IMR-90 (cell line): ENCODE results near the gene INTU. TPM values are rescaled to one million over a fixed set of nuclear protein-coding genes. Genes with fewer than 3 reads are reported as not detected.

ENCODE experiments used
- ATAC-seq: fragments of 200-7000 bp; cut with Tn5 transposase; 2 replicates; pipeline ENCODE4 v1.9.1; 2020; ENCODE audit warnings: low read depth, mild to moderate bottlenecking, moderate library complexity
- BruUV-seq: library from RNA; stranded (reverse); fragments of 400-500 nt; replicated peaks from 2 replicates; lab custom pipeline; 2021; lab: Mats Ljungman, UMichigan
- CTCF ChIA-PET: fragments of 300-600 bp; formaldehyde crosslinking; extraction: SDS; loops from one replicate; lab custom pipeline; 2021; ENCODE audit warnings: antibody characterized with exemption; lab: Yijun Ruan, JAX
- POLR2A ChIA-PET: fragments of 300-600 bp; sonication (Branson Sonifier 250); formaldehyde crosslinking; loops from one replicate; lab custom pipeline; 2022; ENCODE audit warnings: antibody characterized with exemption; ENCODE audit not compliant: unreplicated experiment; lab: Charles Lee
- DNase-seq: peaks from one replicate; pipeline ENCODE4 v3.0.0; 2013
- H2AFZ ChIP-seq: replicated peaks from 2 replicates; pipeline ENCODE3; 2013; ENCODE audit warnings: low read length, mild to moderate bottlenecking; ENCODE audit not compliant: poor library complexity
- H2AK5ac ChIP-seq: 2 replicates; pipeline ENCODE4 v1.6.1; 2013; ENCODE audit warnings: low read depth, low read length, inconsistent platforms
- H2AK9ac ChIP-seq: replicated peaks from 2 replicates; pipeline ENCODE3; 2013; ENCODE audit warnings: mild to moderate bottlenecking, low read depth, low read length, moderate library complexity; ENCODE audit not compliant: poor library complexity
- H2BK120ac ChIP-seq: 2 replicates; pipeline ENCODE4 v1.6.1; 2013; ENCODE audit warnings: low read depth, low read length, inconsistent platforms
- H2BK15ac ChIP-seq: 3 replicates; pipeline ENCODE4 v1.6.1; 2013; ENCODE audit warnings: low read depth, low read length, inconsistent platforms
- H2BK20ac ChIP-seq: 2 replicates; pipeline ENCODE4 v1.6.1; 2013; ENCODE audit warnings: low read depth, mild to moderate bottlenecking, inconsistent platforms, low read length, moderate library complexity
- H2BK5ac ChIP-seq: 2 replicates; pipeline ENCODE4 v1.6.1; 2013; ENCODE audit warnings: mild to moderate bottlenecking, low read depth, low read length, inconsistent platforms; ENCODE audit not compliant: poor library complexity, severe bottlenecking
- H3K14ac ChIP-seq: replicated peaks from 2 replicates; pipeline ENCODE4 v1.6.1; 2013; ENCODE audit warnings: low read depth, low read length, inconsistent platforms
- H3K18ac ChIP-seq: 2 replicates; pipeline ENCODE4 v1.6.1; 2013; ENCODE audit warnings: low read depth, low read length, control low read depth
- H3K23ac ChIP-seq: 2 replicates; pipeline ENCODE4 v1.6.1; 2013; ENCODE audit warnings: low read depth, low read length, inconsistent platforms
- H3K27ac ChIP-seq: 2 replicates; pipeline ENCODE4 v1.5.1; 2013; ENCODE audit warnings: mild to moderate bottlenecking, control low read depth, low read length; ENCODE audit not compliant: insufficient read depth
- H3K27me3 ChIP-seq: 2 replicates; pipeline ENCODE4 v1.6.1; 2013; ENCODE audit warnings: low read length; ENCODE audit not compliant: control insufficient read depth, insufficient read depth
- H3K36me3 ChIP-seq: 2 replicates; pipeline ENCODE4 v1.6.1; 2013; ENCODE audit warnings: low read length, mixed read lengths; ENCODE audit not compliant: control insufficient read depth, insufficient read depth
- H3K4ac ChIP-seq: 2 replicates; pipeline ENCODE4 v1.6.1; 2013; ENCODE audit warnings: low read depth, low read length, inconsistent platforms
- H3K4me1 ChIP-seq: 2 replicates; pipeline ENCODE4 v1.6.1; 2013; ENCODE audit warnings: low read length, mixed read lengths; ENCODE audit not compliant: control insufficient read depth, insufficient read depth
- H3K4me2 ChIP-seq: 2 replicates; pipeline ENCODE4 v1.6.1; 2013; ENCODE audit warnings: low read depth, mild to moderate bottlenecking, control low read depth, low read length, moderate library complexity
- H3K4me3 ChIP-seq: 2 replicates; pipeline ENCODE4 v1.5.1; 2013; ENCODE audit warnings: low read depth, mild to moderate bottlenecking, control low read depth, low read length, moderate library complexity; ENCODE audit not compliant: insufficient read depth
- H3K56ac ChIP-seq: 2 replicates; pipeline ENCODE4 v1.6.1; 2013; ENCODE audit warnings: low read length, inconsistent platforms; ENCODE audit not compliant: insufficient read depth; ENCODE audit errors: extremely low read depth
- H3K79me1 ChIP-seq, 2 experiments: 2 replicates each; pipeline ENCODE4 v1.6.1; 2013; ENCODE audit warnings: low read length in 2 of 2, inconsistent platforms in 1 of 2, low read depth in 1 of 2
- H3K9ac ChIP-seq: 2 replicates; pipeline ENCODE4 v1.6.1; 2013; ENCODE audit warnings: low read depth, low read length, control low read depth
- H3K9me1 ChIP-seq: 2 replicates; pipeline ENCODE4 v1.6.1; 2013; ENCODE audit warnings: low read length, inconsistent platforms; ENCODE audit not compliant: insufficient read depth
- H3K9me3 ChIP-seq: 2 replicates; pipeline ENCODE4 v1.6.1; 2013; ENCODE audit warnings: low read length; ENCODE audit not compliant: control insufficient read depth, insufficient read depth
- H4K20me1 ChIP-seq: 2 replicates; pipeline ENCODE4 v1.6.1; 2013; ENCODE audit warnings: low read length, inconsistent platforms; ENCODE audit not compliant: insufficient read depth
- H4K5ac ChIP-seq: 2 replicates; pipeline ENCODE4 v1.6.1; 2013; ENCODE audit warnings: mild to moderate bottlenecking, low read depth, low read length, control low read depth
- H4K8ac ChIP-seq, 2 experiments: 2 replicates each; pipeline ENCODE4 v1.6.1; 2013; ENCODE audit warnings: low read depth in 2 of 2, low read length in 2 of 2, control low read depth in 1 of 2, inconsistent platforms in 1 of 2
- H4K91ac ChIP-seq: 2 replicates; pipeline ENCODE4 v1.6.1; 2013; ENCODE audit warnings: low read depth, low read length, inconsistent platforms; ENCODE audit not compliant: insufficient read depth
- BHLHE40 ChIP-seq: fragments of 150-350 bp; IDR thresholded peaks from 2 replicates; pipeline ENCODE4 v1.6.1; 2016; ENCODE audit warnings: mild to moderate bottlenecking, low read depth, low read length
- CEBPB ChIP-seq: IDR thresholded peaks from 2 replicates; pipeline ENCODE4 v1.6.1; 2012; ENCODE audit warnings: low read depth, low read length, improper control_type of control experiment
- CHD1 ChIP-seq: IDR thresholded peaks from 2 replicates; pipeline ENCODE4 v1.6.1; 2012; ENCODE audit warnings: low read depth, low read length, improper control_type of control experiment
- NFE2L2 ChIP-seq: fragments of 150-350 bp; IDR thresholded peaks from 2 replicates; pipeline ENCODE4 v1.6.1; 2016; ENCODE audit warnings: low read depth, mild to moderate bottlenecking, low read length
- RAD21 ChIP-seq: IDR thresholded peaks from 2 replicates; pipeline ENCODE4 v1.6.1; 2012; ENCODE audit warnings: low read length, improper control_type of control experiment
- RFX5 ChIP-seq: IDR thresholded peaks from 2 replicates; pipeline ENCODE4 v1.8.0; 2012; ENCODE audit warnings: low read depth, mild to moderate bottlenecking, low read length, moderate library complexity
- dilution Hi-C: fragments of 300-500 bp; cut with HindIII; formaldehyde crosslinking; loops from one replicate; pipeline ENCODE4 v1.14.3; 2018; ENCODE audit warnings: low sequenced_read_pairs; ENCODE audit not compliant: unreplicated experiment
- in situ Hi-C: fragments of 300-500 bp; cut with MboI; formaldehyde crosslinking; loops from 3 replicates; pipeline ENCODE4 v1.14.3; 2019; ENCODE audit warnings: low sequenced_read_pairs, inconsistent platforms, mixed read lengths
- intact Hi-C: fragments of 100-400 bp; cut with micrococcal nuclease; formaldehyde crosslinking; loops from 2 replicates; pipeline ENCODE4 v1.10.0; 2022
- polyA plus RNA-seq, 3 experiments: library from polyadenylated mRNA; depleted of rRNA; stranded (reverse); fragments of >200 nt; gene quantifications; 2 replicates each; pipeline ENCODE4 v1.2.3, GENCODE V29; 2012; ENCODE audit warnings: low replicate concordance in 1 of 3
- total RNA-seq: library from RNA; depleted of rRNA; stranded (reverse); fragments of >200 nt; gene quantifications from 2 replicates; pipeline ENCODE4 v1.2.3, GENCODE V29; 2012

INTU gene
- total and polyA plus RNA-seq, 2 of the 4 experiments (the other 2 are of a cell fraction), result 6.5 to 10.8 TPM

GRCh38 chr4:127598656-127599055 lies 34.1 kb upstream of the INTU start:
- Histone ChIP-seq H2BK15ac (no peak overlapping the region), H2AFZ (no peak overlapping the region), H4K91ac (no peak overlapping the region), H3K4ac (no peak overlapping the region), H4K5ac (no peak overlapping the region), H2BK120ac (no peak overlapping the region), H3K14ac (no peak overlapping the region), H2AK5ac (no peak overlapping the region), H2BK5ac (no peak overlapping the region), H2AK9ac (no peak overlapping the region), H3K4me3 (no peak overlapping the region), H3K9me1 (no peaks in the 10 kb centered on the region), H3K79me1 (no peaks in the 10 kb centered on the region), H3K18ac (no peak overlapping the region), H3K9ac (no peak overlapping the region), H3K23ac (no peak overlapping the region), H3K36me3 (no peaks in the 10 kb centered on the region), H2BK20ac (no peak overlapping the region), H3K4me2 (no peak overlapping the region), H3K27ac (no peak overlapping the region), H3K9me3 (no peaks in the 10 kb centered on the region), H4K8ac (no peak overlapping the region), H3K27me3 (peaks cover 2% of the 10 kb centered on the region; the same call in 1 of the 2 replicates), H3K56ac (no peak overlapping the region), H3K4me1 (no peaks in the 10 kb centered on the region), H4K20me1 (no peaks in the 10 kb centered on the region)
- no peak for TF ChIP-seq RFX5
- no peak for TF ChIP-seq CHD1
- 0 out of 2 replicates have a peak, but pooled peaks have one; percentile 13 for TF ChIP-seq CEBPB
- no peak for TF ChIP-seq RAD21
- TF ChIP-seq BHLHE40, result no peak
- no peak for TF ChIP-seq NFE2L2
- dilution Hi-C loops (no loop called here), in situ Hi-C loops (no loop called here), intact Hi-C loops (no loop called here)
- DNase-seq (no peak), ATAC-seq (no peak)
- ChIA-PET CTCF (interaction anchor here (0.6 to 2.9 kb wide), 4 partner anchors 11 to 1015 kb away, joined by 4 to 17 read pairs (median 5); no protein-coding TSS in a partner anchor), POLR2A (no interaction called here)
- BruUV-seq, result no TSS peak
